ENCODE results near the gene TMPRSS12.

DNA sequence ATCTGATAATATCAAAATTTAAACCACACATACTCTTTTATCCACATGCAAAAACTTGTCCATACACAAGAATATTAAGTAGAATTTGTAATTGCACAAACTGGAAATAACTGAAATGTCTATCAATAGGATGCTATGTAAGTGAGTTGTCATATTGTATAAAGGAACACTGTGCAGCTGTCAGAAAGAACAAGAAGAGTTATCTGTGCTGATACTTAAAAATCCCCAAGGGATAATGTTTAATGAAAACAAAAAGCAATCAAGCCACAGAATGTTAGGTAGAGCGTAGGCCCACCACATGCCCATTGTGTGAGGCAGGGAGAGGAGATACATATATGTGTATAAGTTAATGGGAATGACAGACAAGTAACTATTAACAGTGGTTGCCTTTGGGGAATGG is 83.7 kb downstream of the TMPRSS12 start:
- TF ChIP-seq, protein P1, sequence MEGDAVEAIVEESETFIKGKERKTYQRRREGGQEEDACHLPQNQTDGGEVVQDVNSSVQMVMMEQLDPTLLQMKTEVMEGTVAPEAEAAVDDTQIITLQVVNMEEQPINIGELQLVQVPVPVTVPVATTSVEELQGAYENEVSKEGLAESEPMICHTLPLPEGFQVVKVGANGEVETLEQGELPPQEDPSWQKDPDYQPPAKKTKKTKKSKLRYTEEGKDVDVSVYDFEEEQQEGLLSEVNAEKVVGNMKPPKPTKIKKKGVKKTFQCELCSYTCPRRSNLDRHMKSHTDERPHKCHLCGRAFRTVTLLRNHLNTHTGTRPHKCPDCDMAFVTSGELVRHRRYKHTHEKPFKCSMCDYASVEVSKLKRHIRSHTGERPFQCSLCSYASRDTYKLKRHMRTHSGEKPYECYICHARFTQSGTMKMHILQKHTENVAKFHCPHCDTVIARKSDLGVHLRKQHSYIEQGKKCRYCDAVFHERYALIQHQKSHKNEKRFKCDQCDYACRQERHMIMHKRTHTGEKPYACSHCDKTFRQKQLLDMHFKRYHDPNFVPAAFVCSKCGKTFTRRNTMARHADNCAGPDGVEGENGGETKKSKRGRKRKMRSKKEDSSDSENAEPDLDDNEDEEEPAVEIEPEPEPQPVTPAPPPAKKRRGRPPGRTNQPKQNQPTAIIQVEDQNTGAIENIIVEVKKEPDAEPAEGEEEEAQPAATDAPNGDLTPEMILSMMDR (conservative IDR thresholded peaks at IDR 0.05; ENCODE audit: low read length) = no peak
- TF ChIP-seq EZH2phosphoT487 (IDR thresholded peaks at IDR 0.05; ENCODE audit: borderline replicate concordance, low read depth, low read length) = no peak

Measured in OCI-LY7 (cell line).